Fibroblast of lung (primary cell): ENCODE results near the gene CPNE4. TPM values are rescaled to one million over a fixed set of nuclear protein-coding genes. Genes with fewer than 3 reads are reported as not detected.

Source experiments
- DNase-seq, 2 donors: peaks; one replicate each; pipeline versions ENCODE4 v3.0.0 to v3.0.0-alpha.2; 2010; ENCODE audit warnings: low read depth in 2 of 2
- H2AFZ ChIP-seq: 2 replicates; pipeline ENCODE4 v1.5.1; 2012; ENCODE audit warnings: low read length, control low read depth, inconsistent platforms
- H3K27ac ChIP-seq: 2 replicates; pipeline ENCODE4 v1.5.1; 2011; ENCODE audit warnings: low read length, control low read depth; ENCODE audit not compliant: insufficient read depth
- H3K27me3 ChIP-seq: 2 replicates; pipeline ENCODE4 v1.5.1; 2011; ENCODE audit warnings: mild to moderate bottlenecking, low read length; ENCODE audit not compliant: control insufficient read depth, insufficient read depth
- H3K36me3 ChIP-seq: 2 replicates; pipeline ENCODE4 v1.5.1; 2011; ENCODE audit warnings: low read length; ENCODE audit not compliant: control insufficient read depth, insufficient read depth
- H3K4me1 ChIP-seq: 2 replicates; pipeline ENCODE4 v1.5.1; 2011; ENCODE audit warnings: low read length; ENCODE audit not compliant: control insufficient read depth, insufficient read depth; ENCODE audit errors: extremely low read depth
- H3K4me2 ChIP-seq: 2 replicates; pipeline ENCODE4 v1.5.1; 2011; ENCODE audit warnings: low read length, control low read depth; ENCODE audit not compliant: insufficient read depth; ENCODE audit errors: extremely low read depth
- H3K4me3 ChIP-seq, 4 experiments: fragments of 200-600 bp in 1 of 4; sonication (generic) in 1 of 4; replicated peaks in 1 of 4; 2 replicates each; pipeline ENCODE4 v1.5.1; 2011 to 2016; ENCODE audit warnings: low read length in 4 of 4, low read depth in 3 of 4, mild to moderate bottlenecking in 3 of 4, control low read depth in 2 of 4, inconsistent platforms in 1 of 4, mixed read lengths in 1 of 4; ENCODE audit not compliant: insufficient read depth in 1 of 4; ENCODE audit errors: control extremely low read depth in 1 of 4
- H3K79me2 ChIP-seq: 2 replicates; pipeline ENCODE4 v1.5.1; 2012; ENCODE audit warnings: mild to moderate bottlenecking, low read length, inconsistent platforms; ENCODE audit not compliant: control insufficient read depth, insufficient read depth
- H3K9ac ChIP-seq: 2 replicates; pipeline ENCODE4 v1.5.1; 2011; ENCODE audit warnings: mild to moderate bottlenecking, low read length, control low read depth; ENCODE audit not compliant: insufficient read depth
- H3K9me3 ChIP-seq: 2 replicates; pipeline ENCODE4 v1.5.1; 2012; ENCODE audit warnings: low read depth, low read length; ENCODE audit not compliant: control insufficient read depth, insufficient read depth
- H4K20me1 ChIP-seq: 2 replicates; pipeline ENCODE4 v1.5.1; 2011; ENCODE audit warnings: low read length; ENCODE audit not compliant: control insufficient read depth, insufficient read depth; ENCODE audit errors: extremely low read depth
- EZH2 ChIP-seq: IDR thresholded peaks from 2 replicates; pipeline ENCODE4 v1.5.1; 2012; ENCODE audit warnings: low read length, control low read depth, mild to moderate bottlenecking; ENCODE audit errors: missing control alignments
- polyA plus RNA-seq, 2 donors: library from polyadenylated mRNA; depleted of rRNA in 1 of 2; stranded (reverse) in 1 of 2; unstranded in 1 of 2; fragments of >200 nt; gene quantifications; 2 replicates each; pipeline ENCODE4 v1.2.1, GENCODE V29; 2011 to 2012; ENCODE audit warnings: missing spikeins in 1 of 2
- total RNA-seq: library from RNA; depleted of rRNA; stranded (reverse); fragments of >200 nt; gene quantifications from 2 replicates; pipeline ENCODE4 v1.2.1, GENCODE V29; 2014
- TF ChIP-seq, protein P1 (sequence below), 2 donors: IDR thresholded peaks in 1 of 2; conservative IDR thresholded peaks in 1 of 2; 1 replicate in 1 of 2; 2 replicates in 1 of 2; pipeline ENCODE4 v1.5.1; 2011 to 2012; ENCODE audit warnings: low read length in 2 of 2, control low read depth in 1 of 2, inconsistent platforms in 1 of 2, low read depth in 1 of 2, mild to moderate bottlenecking in 1 of 2

The CPNE4 gene
- total and polyA plus RNA-seq, 2 donors (not counting 1 experiment from before 2014, with no cell fraction given) = 0.17 TPM; not detected in 1

DNA sequence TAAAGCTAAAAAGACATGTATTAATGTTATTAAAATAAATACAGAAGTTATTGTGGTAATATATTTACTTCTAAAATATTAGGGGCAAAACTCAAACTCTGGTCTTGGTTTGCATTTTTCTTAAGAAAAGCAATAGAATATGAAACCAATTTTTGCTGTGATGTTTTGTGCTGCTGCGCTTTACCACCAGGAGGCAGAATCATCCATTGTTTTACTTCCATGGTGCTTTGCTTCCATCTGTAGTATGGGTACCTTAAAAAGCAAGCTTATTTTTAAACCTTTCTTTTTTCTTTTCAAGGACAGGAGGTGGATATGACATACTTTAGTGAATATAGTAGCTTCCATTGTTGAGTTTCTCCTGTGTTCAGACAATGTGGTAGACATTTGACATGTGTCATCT, 485.5 kb downstream of the CPNE4 start:
- Histone ChIP-seq H3K4me3 (no peak overlapping the region), H3K27ac (no peak overlapping the region), H3K36me3 (no peaks in the 10 kb centered on the region), H3K4me2 (no peak overlapping the region), H3K9me3 (no peaks in the 10 kb centered on the region), H3K9ac (no peak overlapping the region), H3K27me3 (peaks cover 2% of the 10 kb centered on the region), H4K20me1 (no peaks in the 10 kb centered on the region), H3K4me1 (no peaks in the 10 kb centered on the region), H2AFZ (no peak overlapping the region), H3K79me2 (no peaks in the 10 kb centered on the region)
- DNase-seq = no peak
- TF ChIP-seq EZH2 = no peak
- TF ChIP-seq, protein P1, sequence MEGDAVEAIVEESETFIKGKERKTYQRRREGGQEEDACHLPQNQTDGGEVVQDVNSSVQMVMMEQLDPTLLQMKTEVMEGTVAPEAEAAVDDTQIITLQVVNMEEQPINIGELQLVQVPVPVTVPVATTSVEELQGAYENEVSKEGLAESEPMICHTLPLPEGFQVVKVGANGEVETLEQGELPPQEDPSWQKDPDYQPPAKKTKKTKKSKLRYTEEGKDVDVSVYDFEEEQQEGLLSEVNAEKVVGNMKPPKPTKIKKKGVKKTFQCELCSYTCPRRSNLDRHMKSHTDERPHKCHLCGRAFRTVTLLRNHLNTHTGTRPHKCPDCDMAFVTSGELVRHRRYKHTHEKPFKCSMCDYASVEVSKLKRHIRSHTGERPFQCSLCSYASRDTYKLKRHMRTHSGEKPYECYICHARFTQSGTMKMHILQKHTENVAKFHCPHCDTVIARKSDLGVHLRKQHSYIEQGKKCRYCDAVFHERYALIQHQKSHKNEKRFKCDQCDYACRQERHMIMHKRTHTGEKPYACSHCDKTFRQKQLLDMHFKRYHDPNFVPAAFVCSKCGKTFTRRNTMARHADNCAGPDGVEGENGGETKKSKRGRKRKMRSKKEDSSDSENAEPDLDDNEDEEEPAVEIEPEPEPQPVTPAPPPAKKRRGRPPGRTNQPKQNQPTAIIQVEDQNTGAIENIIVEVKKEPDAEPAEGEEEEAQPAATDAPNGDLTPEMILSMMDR (conservative IDR thresholded peaks at IDR 0.05 in 1 of 2, IDR thresholded peaks at IDR 0.05 in 1 of 2; ENCODE audit: low read depth in 1 of 2, low read length in 2 of 2) = peak; percentile 31 to 38

DNA sequence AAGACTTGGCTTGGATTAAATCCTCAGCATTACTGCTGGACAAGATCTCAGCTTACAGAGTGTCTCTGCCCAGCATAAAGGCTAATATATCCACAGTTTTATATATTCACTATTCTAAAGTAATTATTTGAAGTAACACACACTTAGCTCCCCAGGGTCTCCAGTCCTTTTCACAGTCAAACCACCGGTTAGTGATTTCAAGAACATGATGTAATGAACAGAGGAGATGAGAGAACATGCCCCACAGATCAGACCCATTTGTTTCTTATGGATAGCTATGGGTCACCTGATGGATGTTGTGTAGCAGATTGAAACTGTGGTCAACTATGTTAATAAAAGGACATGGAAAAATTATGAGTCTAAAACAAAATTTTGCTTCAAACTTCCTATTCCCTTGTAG, 487.2 kb downstream of the CPNE4 start:
- Histone ChIP-seq H3K79me2 (no peaks in the 10 kb centered on the region), H3K36me3 (no peaks in the 10 kb centered on the region), H3K9me3 (no peaks in the 10 kb centered on the region), H3K4me2 (no peak overlapping the region), H3K4me1 (peaks cover 4% of the 10 kb centered on the region), H2AFZ (no peak overlapping the region), H4K20me1 (no peaks in the 10 kb centered on the region), H3K27ac (no peak overlapping the region), H3K9ac (no peak overlapping the region), H3K4me3 (no peak overlapping the region), H3K27me3 (no peaks in the 10 kb centered on the region)
- no peak for DNase-seq
- TF ChIP-seq, protein P1 (conservative IDR thresholded peaks at IDR 0.05 in 1 of 2, IDR thresholded peaks at IDR 0.05 in 1 of 2; ENCODE audit: low read depth in 1 of 2, low read length in 2 of 2) = no peak

DNA sequence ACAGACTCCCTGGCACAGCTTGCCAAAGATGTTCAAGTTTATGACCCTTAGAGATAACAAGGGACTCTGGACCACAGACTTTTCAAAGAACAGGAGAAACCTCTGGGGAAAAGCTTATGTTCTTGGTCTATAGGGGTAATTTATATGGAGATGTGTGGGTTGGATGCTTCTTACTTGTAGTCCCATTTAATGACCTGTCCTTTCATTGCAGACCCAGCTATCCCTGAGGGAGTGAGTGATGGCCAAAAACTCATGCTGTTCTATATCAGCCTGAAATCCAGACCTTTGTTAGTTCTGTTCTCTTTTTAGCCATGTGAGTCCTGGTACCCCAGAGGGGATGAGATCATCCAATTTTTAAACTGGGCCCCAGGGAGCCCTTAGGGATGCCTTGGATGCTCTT, 488.4 kb downstream of the CPNE4 start:
- H4K20me1 ChIP-seq = no peaks in the 10 kb centered on the region
- no peak overlapping the region for H3K27ac ChIP-seq
- H3K36me3 ChIP-seq = no peaks in the 10 kb centered on the region
- H3K9me3 ChIP-seq = no peaks in the 10 kb centered on the region
- DNase-seq = no peak
- H3K79me2 ChIP-seq = no peaks in the 10 kb centered on the region
- H3K9ac ChIP-seq = no peak overlapping the region
- H3K27me3 ChIP-seq = no peaks in the 10 kb centered on the region
- no peak overlapping the region for H2AFZ ChIP-seq
- H3K4me3 ChIP-seq = no peak overlapping the region
- no peak overlapping the region for H3K4me2 ChIP-seq
- H3K4me1 ChIP-seq = peaks cover 4% of the 10 kb centered on the region
- TF ChIP-seq, protein P1 (conservative IDR thresholded peaks at IDR 0.05 in 1 of 2, IDR thresholded peaks at IDR 0.05 in 1 of 2; ENCODE audit: low read depth in 1 of 2, low read length in 2 of 2) = no peak
- no peak for TF ChIP-seq EZH2
